Hepatocyte (in vitro differentiated cells): ENCODE data around the gene CDK4.

Source experiments
- EZH2 ChIP-seq: fragments of 200-600 bp; sonication (generic); IDR thresholded peaks from 2 replicates; pipeline ENCODE4 v1.6.1; 2016; ENCODE audit warnings: antibody characterized with exemption, mild to moderate bottlenecking, borderline replicate concordance
- TF ChIP-seq, protein P1 (sequence below): fragments of 200-600 bp; sonication (generic); IDR thresholded peaks from 2 replicates; pipeline ENCODE4 v1.5.1; 2016; ENCODE audit warnings: antibody characterized with exemption, mild to moderate bottlenecking; ENCODE audit not compliant: poor library complexity

GRCh38 chr12:57722716-57723629 lies 29.1 kb downstream of the CDK4 start:
- TF ChIP-seq, protein P1, sequence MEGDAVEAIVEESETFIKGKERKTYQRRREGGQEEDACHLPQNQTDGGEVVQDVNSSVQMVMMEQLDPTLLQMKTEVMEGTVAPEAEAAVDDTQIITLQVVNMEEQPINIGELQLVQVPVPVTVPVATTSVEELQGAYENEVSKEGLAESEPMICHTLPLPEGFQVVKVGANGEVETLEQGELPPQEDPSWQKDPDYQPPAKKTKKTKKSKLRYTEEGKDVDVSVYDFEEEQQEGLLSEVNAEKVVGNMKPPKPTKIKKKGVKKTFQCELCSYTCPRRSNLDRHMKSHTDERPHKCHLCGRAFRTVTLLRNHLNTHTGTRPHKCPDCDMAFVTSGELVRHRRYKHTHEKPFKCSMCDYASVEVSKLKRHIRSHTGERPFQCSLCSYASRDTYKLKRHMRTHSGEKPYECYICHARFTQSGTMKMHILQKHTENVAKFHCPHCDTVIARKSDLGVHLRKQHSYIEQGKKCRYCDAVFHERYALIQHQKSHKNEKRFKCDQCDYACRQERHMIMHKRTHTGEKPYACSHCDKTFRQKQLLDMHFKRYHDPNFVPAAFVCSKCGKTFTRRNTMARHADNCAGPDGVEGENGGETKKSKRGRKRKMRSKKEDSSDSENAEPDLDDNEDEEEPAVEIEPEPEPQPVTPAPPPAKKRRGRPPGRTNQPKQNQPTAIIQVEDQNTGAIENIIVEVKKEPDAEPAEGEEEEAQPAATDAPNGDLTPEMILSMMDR = no peak
- TF ChIP-seq EZH2 = no peak
